HuH-7 (cell line): Measurements from ENCODE around the gene SLC35D2.
"Not testable (repeated sequence)": the region's sequence is repeated elsewhere in the genome, so short reads cannot be mapped to it uniquely, and the experiment has no call there.

Experiments used
- DNase-seq: peaks from one replicate; pipeline ENCODE4 v3.0.0; 2011; ENCODE audit warnings: low spot score

SLC35D2 gene

GRCh38 chr9:96360976-96361375, 22.5 kb downstream of the SLC35D2 start:
- DNase-seq = no peak

DNA sequence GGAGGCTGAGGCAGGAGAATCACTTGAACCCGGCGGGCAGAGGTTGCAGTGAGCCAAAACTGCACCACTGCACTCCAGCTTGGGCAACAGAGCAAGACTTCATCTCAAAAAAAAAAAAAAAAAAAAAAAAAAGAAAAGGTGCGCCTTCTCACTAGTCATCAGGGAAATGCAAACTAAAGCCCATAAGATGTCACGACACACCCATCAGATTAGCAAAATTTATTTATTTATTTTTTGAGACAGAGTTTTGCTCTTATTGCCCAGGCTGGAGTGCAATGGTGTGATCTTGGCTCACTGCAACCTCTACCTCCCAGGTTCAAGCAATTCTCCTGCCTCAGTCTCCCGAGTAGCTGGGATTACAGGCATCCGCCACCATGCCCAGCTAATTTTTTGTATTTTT, 23.0 kb downstream of the SLC35D2 start:
- not testable (repeated sequence) for DNase-seq

DNA sequence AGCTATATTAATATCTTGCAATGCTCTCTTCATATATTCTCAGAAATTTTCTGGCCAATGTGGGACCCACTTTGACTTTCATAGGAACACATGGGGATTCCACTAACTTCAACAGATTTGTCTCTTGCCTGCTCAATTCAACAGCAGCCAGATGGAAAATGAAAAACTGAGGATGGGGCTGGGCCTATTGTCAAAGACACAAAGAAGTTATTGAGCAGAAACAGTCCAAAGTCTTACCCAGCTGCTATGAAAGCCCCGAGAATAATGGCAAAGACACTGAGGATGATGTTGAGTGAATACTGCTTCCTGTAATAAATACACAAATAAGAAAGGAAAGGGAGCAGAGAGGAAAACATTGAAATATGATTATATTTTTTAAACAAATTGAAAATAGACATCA, 32.6 kb downstream of the SLC35D2 start:
- no peak for DNase-seq

- no peak for DNase-seq
Measured at GRCh38 chr9:96348261-96348660, 35.2 kb downstream of the SLC35D2 start.

DNA sequence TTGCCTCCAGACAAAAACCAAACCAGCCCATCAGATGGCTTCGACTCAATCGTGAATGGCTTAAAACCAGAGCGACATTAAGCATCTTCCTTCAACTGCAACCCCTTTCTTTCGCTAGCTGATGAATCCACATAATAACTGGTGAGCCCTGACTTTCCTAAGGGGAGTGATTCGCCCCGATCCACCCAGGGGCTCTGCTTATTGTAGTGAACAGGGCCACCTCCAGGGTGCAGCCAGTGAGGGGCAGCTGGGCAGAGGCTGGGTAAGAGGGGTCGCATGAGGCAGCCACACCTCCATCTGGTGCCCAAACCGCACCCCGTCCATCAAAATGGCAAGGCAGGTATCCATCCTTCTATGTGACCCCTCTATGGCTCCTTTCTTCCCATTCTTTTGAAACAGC, 38.0 kb downstream of the SLC35D2 start:
- no peak for DNase-seq

- DNase-seq = peak; percentile 47
Measured at GRCh38 chr9:96344458-96345180, 38.9 kb downstream of the SLC35D2 start.

DNA sequence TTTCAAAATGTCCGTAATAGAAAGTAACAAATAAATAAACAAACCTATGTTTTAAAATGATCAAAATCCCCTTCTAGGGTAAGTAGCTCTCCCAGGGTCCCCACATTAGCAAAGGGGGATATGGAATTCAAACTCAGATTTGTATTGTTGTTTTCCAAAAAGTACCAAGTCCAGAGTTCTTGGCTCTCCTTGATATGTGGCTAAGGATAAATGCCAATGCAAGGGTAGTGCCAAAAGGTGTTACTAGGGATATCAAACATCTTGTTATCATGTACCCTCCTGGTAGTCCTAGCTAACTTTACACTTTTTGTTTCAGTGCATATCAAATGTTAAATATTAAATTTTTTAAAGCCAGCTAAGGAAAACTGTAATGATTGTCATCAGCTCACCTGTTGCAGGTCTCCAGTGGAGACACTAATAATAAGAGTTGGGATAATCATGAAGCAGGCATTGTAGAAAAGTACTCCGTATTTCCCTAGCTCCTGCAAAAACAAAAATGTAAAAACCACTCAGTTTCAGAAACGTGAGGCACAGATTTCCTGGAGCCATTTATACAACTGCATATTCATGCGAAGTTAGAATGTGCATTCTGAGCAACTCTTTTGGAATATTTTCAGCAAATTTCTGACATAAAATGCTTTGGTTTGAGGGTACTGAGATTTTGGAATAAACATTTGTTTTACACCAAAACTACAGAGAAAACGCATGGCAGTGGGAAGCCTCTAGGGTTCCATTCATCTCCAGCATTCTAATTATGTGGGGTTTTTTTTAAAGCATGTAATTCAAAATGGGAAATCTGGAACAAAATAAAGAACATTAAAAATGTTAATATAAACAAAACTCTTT, 39.8 kb downstream of the SLC35D2 start:
- DNase-seq = no peak

- no peak for DNase-seq
Measured at GRCh38 chr9:96342571-96343245, 40.8 kb downstream of the SLC35D2 start.

GRCh38 chr9:96340707-96341106, 42.8 kb downstream of the SLC35D2 start:
- DNase-seq = no peak

DNA sequence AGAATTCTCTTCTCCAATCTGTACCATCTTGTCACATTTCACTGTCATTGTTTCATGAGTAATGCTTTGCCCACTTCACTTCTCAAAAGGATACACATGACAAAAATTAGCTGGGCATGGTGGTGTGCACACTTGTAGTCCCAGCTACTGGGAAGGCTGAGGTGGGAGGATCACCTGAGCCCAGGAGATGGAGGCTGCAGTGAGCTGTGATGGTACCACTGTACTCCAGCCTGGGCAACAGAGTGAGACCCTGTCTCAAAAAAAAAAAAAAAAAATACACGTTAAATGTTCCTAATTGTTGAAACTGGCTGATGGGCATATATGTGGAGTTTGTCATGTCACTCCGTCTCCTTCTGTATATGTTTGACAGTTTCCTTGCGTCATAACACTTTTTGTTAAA, 45.2 kb downstream of the SLC35D2 start:
- no peak for DNase-seq

DNA sequence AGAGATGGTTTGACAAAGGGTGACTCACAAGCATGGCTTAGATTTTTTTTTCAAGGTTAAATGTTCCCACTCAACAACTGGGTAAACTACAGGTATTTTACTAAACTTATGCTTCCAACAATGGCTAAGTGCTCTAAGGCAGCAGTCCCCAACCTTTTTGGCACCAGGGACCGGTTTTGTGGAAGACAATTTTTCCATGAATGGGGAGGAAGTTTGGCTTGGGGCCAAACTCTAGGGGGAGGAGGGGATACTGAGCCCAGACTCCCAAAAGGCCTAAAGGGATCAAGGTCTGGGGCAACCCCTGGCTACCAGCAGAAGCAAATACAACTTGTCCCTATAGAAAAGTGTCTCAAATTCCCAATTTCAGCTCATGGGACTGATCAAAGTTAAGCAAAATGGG, 49.6 kb downstream of the SLC35D2 start:
- no peak for DNase-seq

GRCh38 chr9:96331236-96331947, 52.1 kb downstream of the SLC35D2 start:
- no peak for DNase-seq

- DNase-seq = peak; percentile 42
Measured at GRCh38 chr9:96327694-96328352, 55.7 kb downstream of the SLC35D2 start.

GRCh38 chr9:96323169-96323568, 60.3 kb downstream of the SLC35D2 start:
- no peak for DNase-seq

DNA sequence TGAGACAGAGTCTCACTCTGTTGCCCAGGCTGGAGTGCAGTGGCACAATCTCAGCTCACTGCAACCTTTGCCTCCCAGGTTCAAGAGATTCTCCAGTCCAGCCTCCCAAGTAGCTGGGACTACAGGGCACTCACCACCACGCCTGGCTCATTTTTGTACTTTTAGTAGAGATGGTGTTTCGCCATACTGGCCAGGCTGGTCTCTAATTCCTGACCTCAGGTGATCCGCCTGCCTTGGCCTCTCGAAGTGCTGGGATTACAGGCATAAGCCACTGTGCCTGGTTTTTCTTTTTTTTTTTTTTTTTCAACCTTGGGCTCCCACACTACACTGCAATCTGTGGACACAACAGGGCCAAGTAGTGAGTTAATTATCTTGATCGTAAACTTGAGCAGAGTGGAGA, 60.8 kb downstream of the SLC35D2 start:
- peak; percentile 35 for DNase-seq

GRCh38 chr9:96322210-96322609, 61.3 kb downstream of the SLC35D2 start:
- DNase-seq = not testable (repeated sequence)

GRCh38 chr9:96321515-96321914, 62.0 kb downstream of the SLC35D2 start:
- no peak for DNase-seq

DNA sequence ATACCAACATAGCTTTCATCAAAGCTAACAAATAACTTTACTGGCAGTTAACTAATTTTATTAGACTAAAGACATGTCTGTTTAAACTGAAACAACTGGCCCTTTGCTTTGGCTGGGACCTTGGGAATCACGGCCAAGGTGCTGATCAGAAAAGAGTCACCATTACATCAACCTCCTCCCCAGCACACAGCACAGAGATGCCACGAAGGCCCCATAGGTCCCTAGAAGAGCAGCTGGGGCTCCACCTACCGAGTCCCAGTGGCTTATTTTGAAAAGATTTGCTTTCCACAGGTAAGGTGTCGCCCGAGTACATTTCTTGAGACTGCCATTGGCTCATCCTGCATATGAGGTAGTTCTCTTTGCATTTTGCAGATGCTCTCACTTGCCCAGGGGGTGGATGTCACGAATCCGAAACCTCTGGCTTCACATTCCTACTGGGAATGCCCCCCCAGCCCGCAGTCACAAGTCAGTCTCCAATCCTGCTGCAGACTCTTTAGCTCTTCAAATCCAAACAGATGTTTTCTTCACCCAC, 62.7 kb downstream of the SLC35D2 start:
- no peak for DNase-seq

DNA sequence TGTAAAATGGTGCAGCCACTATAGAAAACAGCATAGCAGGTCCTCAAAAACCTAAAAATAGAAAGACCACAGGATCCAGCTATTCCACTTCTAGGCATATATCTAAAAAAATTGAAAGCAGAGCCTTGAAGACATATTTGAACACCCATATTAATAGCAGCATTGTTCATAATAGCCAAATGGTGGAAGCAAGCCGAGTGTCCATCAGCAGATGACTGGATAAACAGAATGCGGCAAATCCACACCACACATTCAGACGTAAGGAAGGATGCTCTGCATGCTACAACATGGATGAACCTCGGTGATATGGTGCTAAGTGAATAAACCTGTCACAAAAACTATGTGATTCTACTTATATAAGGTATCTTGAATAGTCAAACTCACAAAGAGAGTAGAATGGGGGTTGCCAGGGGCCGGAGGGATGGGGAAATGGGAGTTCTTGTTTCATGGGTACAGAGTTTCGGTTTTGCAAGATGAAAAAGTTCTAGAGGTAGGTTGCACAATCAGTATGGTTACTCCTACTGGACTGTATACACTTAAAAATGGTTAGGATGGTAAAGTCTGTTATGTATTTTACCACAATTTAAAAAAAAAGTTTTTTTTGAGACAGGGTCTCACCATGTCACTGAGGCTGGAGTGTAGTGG, 64.5 kb downstream of the SLC35D2 start:
- no peak for DNase-seq

- DNase-seq = peak; percentile 67
Measured at GRCh38 chr9:96317335-96317980, 66.1 kb downstream of the SLC35D2 start.
